Vagina (tissue), 2 donors: ENCODE data around the gene FFAR1.

Experiments
- CTCF ChIP-seq, 3 experiments: fragments of 450-650 bp in 2 of 3; fragments of 200-600 bp in 1 of 3; sonication (generic) in 1 of 3; IDR thresholded peaks; one replicate each; pipeline ENCODE4 v1.5.1; 2017 to 2019; ENCODE audit warnings: antibody characterized with exemption in 3 of 3, mild to moderate bottlenecking in 2 of 3, moderate library complexity in 2 of 3
- POLR2A ChIP-seq, 2 donors: fragments of 450-650 bp; IDR thresholded peaks; one replicate each; pipeline ENCODE4 v1.6.1; 2017; ENCODE audit warnings: antibody characterized with exemption in 2 of 2, mild to moderate bottlenecking in 2 of 2, moderate library complexity in 2 of 2

- no peak for TF ChIP-seq CTCF (IDR thresholded peaks at IDR 0.05)
- TF ChIP-seq POLR2A (IDR thresholded peaks at IDR 0.05), result no peak
Measured at GRCh38 chr19:35341565-35342225, 6.0 kb upstream of the FFAR1 start.
